ENCODE data around the gene PI4K2A.
"Not testable (repeated sequence)": the region's sequence is repeated elsewhere in the genome, so short reads cannot be mapped to it uniquely, and the experiment has no call there.

Gene PI4K2A

GRCh38 chr10:97687785-97688781, 47.6 kb downstream of the PI4K2A start:
- H3K4me1 ChIP-seq (ENCODE audit: control insufficient read depth in 1 of 2, insufficient read depth in 2 of 2, low read length in 2 of 2) = peaks cover 14 to 34% of the 10 kb centered on the region in 2 donors
- peak overlapping the region; percentile 89 for H3K27ac ChIP-seq (ENCODE audit: low read length)
- H3K9me3 ChIP-seq (ENCODE audit: control insufficient read depth in 1 of 2, low read length in 2 of 2) = no peaks in the 10 kb centered on the region
- peaks cover 0 to 11% of the 10 kb centered on the region in 2 donors for H3K36me3 ChIP-seq (ENCODE audit: control insufficient read depth in 1 of 2, insufficient read depth in 2 of 2, low read length in 2 of 2)
- no peaks in the 10 kb centered on the region for H3K27me3 ChIP-seq (ENCODE audit: low read depth, low read length)
- H3K4me3 ChIP-seq (ENCODE audit: low read depth in 1 of 2, low read length in 2 of 2) = peak overlapping the region; percentile 59 to 81

DNA sequence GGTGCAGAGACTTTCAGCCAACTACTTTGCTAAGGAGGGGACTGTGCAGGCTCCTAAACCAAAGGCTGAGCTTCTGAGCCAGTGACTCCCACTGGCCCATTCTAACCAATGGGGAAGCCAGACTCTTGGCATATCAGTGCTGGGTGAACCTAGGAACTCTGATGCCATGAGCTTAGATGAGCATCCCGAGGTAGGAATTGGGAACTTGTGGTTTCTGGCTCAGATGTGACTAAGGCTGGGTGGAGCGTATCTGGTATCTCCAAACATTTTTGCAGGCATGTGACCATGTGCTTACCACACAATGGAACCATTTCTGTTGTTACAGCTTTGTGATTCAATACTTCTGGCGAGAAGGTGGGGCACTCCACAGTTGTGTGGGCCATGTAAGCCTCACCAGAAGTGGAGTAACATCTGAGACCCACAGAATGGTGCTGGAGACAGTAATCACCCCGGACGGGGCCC, 49.1 kb downstream of the PI4K2A start:
- Histone ChIP-seq H3K27me3 (ENCODE audit: low read depth, low read length) (no peaks in the 10 kb centered on the region), H3K4me1 (ENCODE audit: control insufficient read depth in 1 of 2, insufficient read depth in 2 of 2, low read length in 2 of 2) (peaks cover 14 to 28% of the 10 kb centered on the region in 2 donors), H3K27ac (ENCODE audit: low read length) (no peak overlapping the region), H3K9me3 (ENCODE audit: control insufficient read depth in 1 of 2, low read length in 2 of 2) (peaks cover 0 to 2% of the 10 kb centered on the region in 2 donors), H3K4me3 (ENCODE audit: low read depth in 1 of 2, low read length in 2 of 2) (no peak overlapping the region), H3K36me3 (ENCODE audit: control insufficient read depth in 1 of 2, insufficient read depth in 2 of 2, low read length in 2 of 2) (peaks cover 0 to 11% of the 10 kb centered on the region in 2 donors)

DNA sequence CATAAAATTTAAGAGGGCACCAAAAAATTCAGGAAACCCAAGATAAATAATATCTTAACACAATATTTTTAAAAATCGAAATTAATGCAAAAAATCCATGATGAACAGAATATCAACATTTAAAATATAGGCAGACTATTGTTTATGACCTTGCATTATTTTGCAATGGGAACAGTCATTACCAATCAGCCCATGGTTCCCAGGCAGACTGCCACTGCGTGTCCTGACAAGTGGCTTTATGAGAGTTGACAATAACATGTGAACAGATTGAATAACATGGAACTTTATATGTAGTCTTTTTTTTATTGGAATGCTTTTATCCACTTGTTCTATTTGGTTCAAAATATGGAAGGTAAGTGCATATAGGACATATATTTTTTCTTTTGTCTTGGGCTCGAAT, 49.7 kb downstream of the PI4K2A start:
- Histone ChIP-seq H3K36me3 (ENCODE audit: control insufficient read depth in 1 of 2, insufficient read depth in 2 of 2, low read length in 2 of 2) (peaks cover 0 to 11% of the 10 kb centered on the region in 2 donors), H3K27ac (ENCODE audit: low read length) (no peak overlapping the region), H3K9me3 (ENCODE audit: control insufficient read depth in 1 of 2, low read length in 2 of 2) (peaks cover 0 to 2% of the 10 kb centered on the region in 2 donors), H3K27me3 (ENCODE audit: low read depth, low read length) (no peaks in the 10 kb centered on the region), H3K4me1 (ENCODE audit: control insufficient read depth in 1 of 2, insufficient read depth in 2 of 2, low read length in 2 of 2) (peaks cover 14 to 28% of the 10 kb centered on the region in 2 donors), H3K4me3 (ENCODE audit: low read depth in 1 of 2, low read length in 2 of 2) (no peak overlapping the region)

GRCh38 chr10:97698072-97698655, 57.7 kb downstream of the PI4K2A start:
- H3K4me1 ChIP-seq (ENCODE audit: control insufficient read depth in 1 of 2, insufficient read depth in 2 of 2, low read length in 2 of 2); H3K27me3 ChIP-seq (ENCODE audit: low read depth, low read length); H3K36me3 ChIP-seq (ENCODE audit: control insufficient read depth in 1 of 2, insufficient read depth in 2 of 2, low read length in 2 of 2); H3K27ac ChIP-seq (ENCODE audit: low read length); H3K4me3 ChIP-seq (ENCODE audit: low read depth in 1 of 2, low read length in 2 of 2); H3K9me3 ChIP-seq (ENCODE audit: control insufficient read depth in 1 of 2, low read length in 2 of 2): not testable (repeated sequence)

GRCh38 chr10:97701438-97702069, 61.1 kb downstream of the PI4K2A start:
- no peaks in the 10 kb centered on the region for H3K9me3 ChIP-seq (ENCODE audit: control insufficient read depth in 1 of 2, low read length in 2 of 2)

DNA sequence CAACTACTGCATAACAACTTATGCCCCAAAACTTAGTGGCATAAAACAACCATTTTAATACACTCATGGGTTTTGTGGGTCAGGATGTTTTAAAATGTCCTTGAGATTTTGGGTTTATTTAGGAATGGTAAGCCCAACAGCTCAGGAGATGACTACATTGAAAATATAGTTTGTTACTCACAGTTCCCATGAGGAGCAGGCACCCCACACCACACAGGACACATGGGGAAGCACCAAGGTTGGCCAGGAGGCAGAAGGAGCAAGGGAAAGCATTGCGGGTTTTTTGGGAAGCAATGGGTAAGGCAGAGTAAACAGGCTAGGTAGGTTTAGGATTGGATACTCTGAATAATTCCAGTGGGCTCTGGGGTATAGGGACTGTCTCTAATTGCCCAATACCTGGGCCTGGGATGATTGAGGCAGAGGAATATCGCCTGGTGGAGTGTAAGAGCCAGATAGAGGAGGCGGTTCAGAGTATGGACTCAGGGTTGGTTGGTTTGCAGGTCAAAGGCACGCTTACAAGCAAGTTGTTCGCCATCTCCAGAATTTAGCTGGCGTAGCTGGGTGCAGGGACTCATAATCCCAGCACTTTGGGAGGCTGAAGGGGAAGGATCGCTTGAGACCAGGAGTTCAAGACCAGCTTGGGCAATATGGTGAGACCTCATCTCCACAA, 63.1 kb downstream of the PI4K2A start:
- no peaks in the 10 kb centered on the region for H3K9me3 ChIP-seq (ENCODE audit: control insufficient read depth in 1 of 2, low read length in 2 of 2)
- no peak overlapping the region for H3K27ac ChIP-seq (ENCODE audit: low read length)
- H3K4me3 ChIP-seq (ENCODE audit: low read depth in 1 of 2, low read length in 2 of 2) = no peak overlapping the region
- H3K36me3 ChIP-seq (ENCODE audit: control insufficient read depth in 1 of 2, insufficient read depth in 2 of 2, low read length in 2 of 2) = no peaks in the 10 kb centered on the region
- H3K27me3 ChIP-seq (ENCODE audit: low read depth, low read length) = no peaks in the 10 kb centered on the region
- no peaks in the 10 kb centered on the region for H3K4me1 ChIP-seq (ENCODE audit: control insufficient read depth in 1 of 2, insufficient read depth in 2 of 2, low read length in 2 of 2)

More at GRCh38 chr10:97701438-97702069, 61.1 kb downstream of the PI4K2A start:
- Histone ChIP-seq H3K27me3 (ENCODE audit: low read depth, low read length) (no peaks in the 10 kb centered on the region), H3K4me3 (ENCODE audit: low read depth in 1 of 2, low read length in 2 of 2) (no peak overlapping the region), H3K4me1 (ENCODE audit: control insufficient read depth in 1 of 2, insufficient read depth in 2 of 2, low read length in 2 of 2) (no peaks in the 10 kb centered on the region), H3K27ac (ENCODE audit: low read length) (no peak overlapping the region), H3K36me3 (ENCODE audit: control insufficient read depth in 1 of 2, insufficient read depth in 2 of 2, low read length in 2 of 2) (no peaks in the 10 kb centered on the region)

GRCh38 chr10:97704341-97704740, 63.9 kb downstream of the PI4K2A start:
- peaks cover 0 to 5% of the 10 kb centered on the region in 2 donors for H3K4me1 ChIP-seq (ENCODE audit: control insufficient read depth in 1 of 2, insufficient read depth in 2 of 2, low read length in 2 of 2)
- H3K4me3 ChIP-seq (ENCODE audit: low read depth in 1 of 2, low read length in 2 of 2) = no peak overlapping the region
- no peaks in the 10 kb centered on the region for H3K27me3 ChIP-seq (ENCODE audit: low read depth, low read length)
- H3K27ac ChIP-seq (ENCODE audit: low read length) = no peak overlapping the region
- no peaks in the 10 kb centered on the region for H3K36me3 ChIP-seq (ENCODE audit: control insufficient read depth in 1 of 2, insufficient read depth in 2 of 2, low read length in 2 of 2)
- H3K9me3 ChIP-seq (ENCODE audit: control insufficient read depth in 1 of 2, low read length in 2 of 2) = no peaks in the 10 kb centered on the region

DNA sequence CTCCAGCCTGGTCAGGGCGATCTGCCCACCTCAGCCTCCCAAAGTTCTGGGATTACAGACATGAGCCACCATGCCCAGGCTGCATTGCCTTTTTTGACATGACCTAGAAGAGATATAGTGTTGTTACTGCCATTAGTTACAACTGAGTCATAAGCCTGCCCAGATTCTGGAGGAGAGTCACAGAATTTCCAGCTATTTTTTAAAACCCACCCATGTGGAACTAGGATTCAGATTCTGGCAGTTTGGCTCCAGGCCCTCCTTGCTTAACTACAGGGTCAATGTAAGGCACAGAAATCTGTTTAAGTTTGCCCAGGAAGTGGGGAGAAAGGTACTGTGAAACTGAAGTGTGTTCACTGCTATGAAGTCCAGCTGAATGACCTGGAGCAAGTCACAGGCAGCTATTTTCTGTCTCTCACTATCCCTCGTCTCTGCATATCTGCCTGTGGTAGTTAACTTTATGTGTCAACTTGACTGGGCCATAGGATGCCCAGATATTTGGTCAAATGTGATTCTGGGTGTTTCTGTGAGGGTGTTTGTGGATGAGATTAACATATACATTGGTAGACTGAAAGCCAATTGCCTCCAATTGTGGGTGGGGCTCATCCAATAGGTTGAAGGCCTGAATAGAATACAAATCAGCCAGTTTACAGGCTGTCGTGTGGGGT, 64.7 kb downstream of the PI4K2A start:
- Histone ChIP-seq H3K27me3 (ENCODE audit: low read depth, low read length) (no peaks in the 10 kb centered on the region), H3K27ac (ENCODE audit: low read length) (no peak overlapping the region), H3K4me1 (ENCODE audit: control insufficient read depth in 1 of 2, insufficient read depth in 2 of 2, low read length in 2 of 2) (peaks cover 0 to 10% of the 10 kb centered on the region in 2 donors), H3K36me3 (ENCODE audit: control insufficient read depth in 1 of 2, insufficient read depth in 2 of 2, low read length in 2 of 2) (no peaks in the 10 kb centered on the region), H3K9me3 (ENCODE audit: control insufficient read depth in 1 of 2, low read length in 2 of 2) (no peaks in the 10 kb centered on the region), H3K4me3 (ENCODE audit: low read depth in 1 of 2, low read length in 2 of 2) (no peak overlapping the region)

DNA sequence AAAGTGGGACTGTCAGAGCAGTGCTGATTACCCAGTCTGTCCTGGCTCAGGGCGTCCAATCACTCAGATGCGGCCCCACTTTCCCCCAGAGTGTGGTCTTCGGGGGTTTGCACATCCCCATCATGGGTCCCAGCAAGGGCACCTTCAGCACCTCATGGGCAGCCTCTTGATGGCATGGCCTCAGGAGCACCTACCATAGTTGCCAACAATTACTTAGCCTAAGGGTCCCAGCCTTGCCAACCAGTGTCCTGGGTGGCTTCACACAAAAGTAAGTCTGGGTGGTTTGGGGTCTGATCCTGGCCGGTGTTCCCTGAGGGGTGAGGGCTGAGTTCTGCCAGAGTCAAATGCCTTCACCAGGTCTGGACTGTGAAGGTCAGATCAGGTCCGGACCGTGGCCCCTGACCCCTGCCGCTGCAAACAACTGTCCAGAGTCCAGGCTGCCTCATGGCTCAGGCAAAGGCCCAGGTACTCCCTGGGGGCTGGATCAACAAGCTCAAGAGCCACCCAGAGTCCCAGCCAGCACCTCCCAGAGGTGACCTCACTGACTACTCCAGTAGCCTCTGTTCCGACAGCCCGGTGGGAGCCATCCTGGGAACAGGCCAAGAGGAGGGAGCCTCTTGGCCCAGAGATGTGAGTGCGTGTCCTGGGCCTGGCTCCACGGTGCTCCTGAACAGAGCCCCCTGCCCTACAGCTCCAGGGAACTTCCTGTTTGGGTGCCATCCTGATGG, 66.8 kb downstream of the PI4K2A start:
- peaks cover 0 to 10% of the 10 kb centered on the region in 2 donors for H3K4me1 ChIP-seq (ENCODE audit: control insufficient read depth in 1 of 2, insufficient read depth in 2 of 2, low read length in 2 of 2)
- H3K36me3 ChIP-seq (ENCODE audit: control insufficient read depth in 1 of 2, insufficient read depth in 2 of 2, low read length in 2 of 2) = no peaks in the 10 kb centered on the region

DNA sequence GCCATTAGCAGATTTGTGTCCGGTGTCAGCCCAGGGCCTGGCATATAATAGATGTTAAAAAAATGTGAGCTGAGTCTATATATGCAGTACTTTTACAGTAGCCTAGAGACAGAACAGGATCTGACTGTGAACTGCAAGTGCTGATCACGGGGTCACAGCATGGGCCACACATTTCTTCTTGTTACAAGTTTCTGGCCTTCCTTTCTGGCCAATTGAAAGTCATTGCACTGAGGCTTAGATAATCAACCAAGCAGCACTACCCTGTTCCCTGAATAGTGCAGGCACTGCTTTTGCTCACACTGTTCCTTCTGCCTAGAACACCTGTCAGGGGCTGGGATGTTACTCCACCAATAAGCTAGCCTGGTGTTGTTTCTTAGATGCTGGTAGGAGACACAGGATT, 67.7 kb downstream of the PI4K2A start:
- no peak overlapping the region for H3K27ac ChIP-seq (ENCODE audit: low read length)

More for the DNA sequence above, 66.8 kb downstream of the PI4K2A start:
- H3K4me3 ChIP-seq (ENCODE audit: low read depth in 1 of 2, low read length in 2 of 2) = no peak overlapping the region
- no peak overlapping the region for H3K27ac ChIP-seq (ENCODE audit: low read length)
- no peaks in the 10 kb centered on the region for H3K27me3 ChIP-seq (ENCODE audit: low read depth, low read length)
- H3K9me3 ChIP-seq (ENCODE audit: control insufficient read depth in 1 of 2, low read length in 2 of 2) = no peaks in the 10 kb centered on the region

More for the DNA sequence above, 67.7 kb downstream of the PI4K2A start:
- no peak overlapping the region for H3K4me3 ChIP-seq (ENCODE audit: low read depth in 1 of 2, low read length in 2 of 2)
- no peaks in the 10 kb centered on the region for H3K36me3 ChIP-seq (ENCODE audit: control insufficient read depth in 1 of 2, insufficient read depth in 2 of 2, low read length in 2 of 2)
- H3K9me3 ChIP-seq (ENCODE audit: control insufficient read depth in 1 of 2, low read length in 2 of 2) = no peaks in the 10 kb centered on the region
- H3K27me3 ChIP-seq (ENCODE audit: low read depth, low read length) = no peaks in the 10 kb centered on the region
- H3K4me1 ChIP-seq (ENCODE audit: control insufficient read depth in 1 of 2, insufficient read depth in 2 of 2, low read length in 2 of 2) = peaks cover 0 to 10% of the 10 kb centered on the region in 2 donors

Measured in muscle layer of duodenum (tissue), 2 donors.